GM18867 (cell line): ENCODE data around the gene COL20A1.
"Not testable (repeated sequence)": the region's sequence is repeated elsewhere in the genome, so short reads cannot be mapped to it uniquely, and the experiment has no call there.

Experiments used
- ATAC-seq: cut with Tn5 transposase; IDR thresholded peaks from one replicate; pipeline ENCODE4 v1.9.1; 2021; ENCODE audit warnings: mild to moderate bottlenecking, moderate library complexity; ENCODE audit not compliant: unreplicated experiment

COL20A1 gene

DNA sequence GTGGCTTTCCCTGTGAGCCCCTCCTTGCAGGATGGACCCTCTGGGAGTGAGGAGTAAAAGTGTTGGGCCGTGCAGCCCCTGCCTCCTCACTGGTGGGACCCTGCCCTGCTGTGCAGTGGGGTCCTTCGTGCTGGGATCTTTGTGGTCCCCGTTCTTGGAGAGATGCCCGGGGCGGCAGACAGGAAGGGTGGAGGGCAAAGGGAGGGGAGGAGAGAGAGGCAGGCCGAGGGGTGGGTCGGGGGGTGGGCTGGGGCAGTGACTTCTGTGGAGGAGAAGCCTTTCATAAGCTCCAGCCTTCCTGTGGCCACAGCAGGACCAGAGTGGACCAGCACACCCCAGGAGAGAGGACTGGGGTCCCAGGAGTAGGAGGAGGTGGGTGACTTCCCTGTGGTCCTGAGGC lies at the start of gene COL20A1:
Gene COL20A1 (plus strand): TSS at position 283 of the 400 bp plus-strand sequence. CDS start 1,922 bp downstream, outside the sequence.
- no peak for ATAC-seq

DNA sequence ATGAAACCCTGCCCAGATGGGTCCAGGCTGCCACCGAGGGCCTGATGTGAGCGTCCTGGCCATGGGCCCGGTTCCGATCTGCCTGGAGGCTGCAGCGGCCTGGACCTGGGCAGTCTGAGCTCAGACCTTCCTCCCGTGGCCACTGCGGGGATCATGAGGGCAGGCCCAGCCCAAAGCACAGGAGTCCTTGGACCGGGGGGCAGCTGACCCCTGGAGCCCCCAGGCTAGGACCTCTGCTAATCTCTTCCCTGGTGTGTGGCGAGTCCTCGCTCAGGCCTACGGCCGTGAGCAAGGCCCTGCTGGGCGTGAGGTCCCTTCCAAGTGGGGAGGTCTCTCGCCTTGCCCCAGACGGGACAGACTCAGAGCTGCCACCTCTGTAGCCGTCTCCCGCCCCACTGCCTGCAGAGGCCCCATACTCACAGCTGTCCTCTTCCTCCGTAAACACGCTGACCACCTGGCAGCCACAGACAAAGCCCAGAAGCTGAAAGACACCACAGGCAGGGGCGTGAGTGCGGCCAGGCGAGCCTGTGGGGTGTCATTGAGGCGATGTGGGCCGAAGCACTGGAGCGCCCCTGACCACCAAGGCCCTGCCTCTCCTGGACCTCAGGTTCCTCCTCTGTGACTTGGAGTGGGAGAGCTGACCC lies 49.3 kb upstream of the COL20A1 start:
- ATAC-seq: no peak

DNA sequence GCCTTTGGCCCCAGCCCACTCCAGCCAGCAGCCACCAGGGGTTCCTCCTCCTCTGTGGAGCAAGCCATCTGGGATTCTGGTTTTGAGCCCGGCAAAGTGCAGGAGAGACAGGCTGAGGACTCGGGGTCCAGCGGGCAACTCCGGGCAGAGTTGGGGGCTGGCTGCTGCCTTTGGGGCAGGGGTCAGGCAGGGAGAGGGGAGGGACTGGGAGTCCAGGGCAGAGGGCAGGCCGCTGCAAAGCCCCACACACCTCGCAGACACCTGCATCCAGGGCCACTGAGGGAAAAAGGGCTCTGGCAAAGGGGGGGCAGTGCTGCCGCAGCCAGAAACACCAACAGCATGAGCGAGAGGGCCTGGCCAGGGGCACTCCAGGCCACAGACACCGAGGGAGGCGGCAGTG lies 48.5 kb upstream of the COL20A1 start:
- no peak for ATAC-seq

DNA sequence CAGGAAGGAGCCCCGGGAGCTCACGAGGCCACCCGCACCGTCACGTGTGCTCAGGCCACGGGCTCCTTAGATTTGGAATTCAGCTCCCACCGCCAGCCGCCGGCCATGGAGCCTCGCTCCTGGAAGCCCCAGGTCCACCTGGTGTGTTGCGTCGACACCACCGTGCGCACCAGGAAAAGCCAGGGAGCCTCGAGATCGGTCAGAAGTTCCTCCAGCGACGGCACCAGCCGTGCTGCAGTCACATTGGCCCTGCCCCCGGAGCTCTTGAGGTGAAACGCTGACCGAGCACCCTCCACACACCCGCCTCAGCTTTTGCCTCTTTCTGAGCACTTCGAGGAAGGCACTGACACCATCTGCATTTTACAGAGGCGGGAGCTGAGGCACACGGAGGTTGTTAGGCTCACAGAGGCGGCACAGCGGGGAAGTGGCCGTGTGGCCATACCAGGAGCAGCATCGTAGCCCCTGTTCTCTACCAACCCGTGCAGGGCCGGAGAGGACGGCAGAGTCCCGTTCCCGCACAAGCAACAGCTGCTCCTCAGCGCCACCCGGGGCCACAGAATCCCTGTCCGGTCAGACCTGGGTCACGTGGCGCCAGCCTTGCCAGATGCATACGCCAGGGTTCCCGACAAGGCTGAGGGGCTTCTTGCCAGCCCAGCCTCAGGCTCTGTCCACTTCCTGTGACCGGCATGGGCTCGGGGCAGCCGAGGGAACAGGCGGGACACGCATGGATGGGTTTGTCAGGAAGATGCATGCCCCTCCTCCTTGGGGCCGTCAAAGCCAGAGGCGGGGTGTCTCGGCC lies 46.3 kb upstream of the COL20A1 start:
- no peak for ATAC-seq

DNA sequence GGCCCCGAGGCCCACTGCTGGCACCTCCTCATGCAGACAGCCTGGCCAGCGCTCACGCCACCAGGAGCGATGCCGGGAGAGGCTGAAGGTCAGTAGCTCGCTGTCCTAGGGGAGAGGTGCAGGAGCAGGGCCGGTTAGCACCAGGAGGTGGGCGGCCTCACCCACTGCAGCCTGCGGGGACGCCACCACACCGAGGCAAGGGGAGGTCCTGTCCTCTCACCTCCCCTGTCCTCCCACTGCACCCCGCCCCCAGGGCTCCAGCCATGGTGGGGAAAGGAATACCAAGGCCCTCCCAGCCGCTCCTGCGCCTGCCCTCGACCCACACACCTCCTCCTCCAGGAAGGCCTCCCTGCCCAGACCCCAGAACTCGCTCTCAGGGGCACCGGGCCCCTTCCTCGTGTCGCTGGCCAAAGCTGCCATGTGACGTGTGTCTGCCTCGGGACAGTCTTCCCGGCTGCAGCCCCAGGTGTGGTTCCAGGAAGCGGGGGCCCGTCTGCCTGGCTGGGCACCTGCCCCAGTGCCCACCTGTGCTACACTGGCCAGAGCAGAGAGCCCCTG lies 45.2 kb upstream of the COL20A1 start:
- no peak for ATAC-seq

DNA sequence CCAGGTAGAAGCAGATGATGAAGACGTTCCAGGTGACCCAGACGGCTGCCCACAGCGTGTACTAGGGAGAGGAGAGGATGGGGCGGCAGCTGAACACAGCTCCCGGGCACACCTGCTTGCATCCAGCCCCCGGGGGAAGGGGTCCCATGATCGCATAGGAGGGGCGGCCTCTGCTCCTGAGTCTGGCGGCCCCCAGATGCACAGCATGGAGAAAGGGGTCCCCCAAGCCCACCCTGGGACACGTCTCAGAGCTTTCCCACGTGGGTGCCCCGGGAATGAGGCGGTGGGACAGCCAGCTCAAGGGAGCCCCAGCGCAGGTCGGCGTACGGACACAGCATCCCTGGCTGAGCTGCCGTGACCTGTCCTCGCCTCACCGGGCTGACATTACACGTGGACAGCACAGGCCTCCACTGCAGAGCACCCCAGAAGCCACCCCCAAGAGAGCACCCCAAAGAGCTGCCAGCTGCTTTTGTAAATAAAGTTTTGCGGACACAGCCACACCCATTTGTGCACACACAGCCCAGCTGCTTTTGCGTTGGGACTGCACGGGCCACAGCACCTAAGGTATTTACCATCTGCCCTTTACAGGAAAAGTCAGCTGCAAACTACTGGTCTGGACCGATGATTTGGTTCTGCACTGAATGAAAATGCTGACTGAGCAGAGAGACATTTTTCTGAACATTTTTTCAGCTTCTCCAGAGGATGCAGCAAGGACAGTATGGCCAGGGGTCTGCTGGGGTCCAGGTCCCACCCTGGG lies 44.0 kb upstream of the COL20A1 start:
- ATAC-seq: no peak

DNA sequence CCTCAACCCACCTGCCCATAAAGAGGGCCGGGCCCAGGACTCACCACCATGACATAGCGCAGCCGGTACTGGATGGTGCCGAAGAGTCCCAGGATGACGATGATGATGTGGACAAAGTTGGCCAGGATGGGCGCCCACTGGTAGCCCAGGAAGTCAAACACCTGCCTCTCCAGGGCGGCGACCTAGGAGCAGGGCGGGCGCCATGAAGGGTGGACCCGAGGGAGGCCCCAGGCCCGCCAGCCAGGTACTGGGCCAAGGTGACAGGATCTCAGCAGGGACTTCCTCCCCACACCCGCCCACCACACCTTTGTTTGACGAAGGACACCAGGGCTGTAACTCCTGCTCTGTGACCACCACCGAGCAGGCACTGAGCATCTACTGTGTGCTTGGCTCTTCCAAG lies 43.1 kb upstream of the COL20A1 start:
- no peak for ATAC-seq

DNA sequence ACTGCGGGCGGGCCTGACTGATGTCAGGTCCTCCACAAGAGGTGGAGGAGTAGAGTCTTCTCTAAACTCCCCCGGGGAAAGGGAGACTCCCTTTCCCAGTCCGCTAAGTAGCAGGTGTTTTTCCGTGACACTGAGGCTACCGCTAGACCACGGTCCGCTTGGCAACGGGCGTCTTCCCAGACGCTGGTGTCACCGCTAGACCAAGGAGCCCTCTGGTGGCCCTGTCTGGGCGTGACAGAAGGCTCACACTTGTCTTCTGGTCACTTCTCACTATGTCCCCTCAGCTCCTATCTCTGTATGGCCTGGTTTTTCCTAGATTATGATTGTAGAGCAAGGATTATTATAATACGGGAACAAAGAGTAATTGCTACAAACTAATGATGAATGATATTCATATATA lies 41.6 kb upstream of the COL20A1 start:
- ATAC-seq: not testable (repeated sequence)

DNA sequence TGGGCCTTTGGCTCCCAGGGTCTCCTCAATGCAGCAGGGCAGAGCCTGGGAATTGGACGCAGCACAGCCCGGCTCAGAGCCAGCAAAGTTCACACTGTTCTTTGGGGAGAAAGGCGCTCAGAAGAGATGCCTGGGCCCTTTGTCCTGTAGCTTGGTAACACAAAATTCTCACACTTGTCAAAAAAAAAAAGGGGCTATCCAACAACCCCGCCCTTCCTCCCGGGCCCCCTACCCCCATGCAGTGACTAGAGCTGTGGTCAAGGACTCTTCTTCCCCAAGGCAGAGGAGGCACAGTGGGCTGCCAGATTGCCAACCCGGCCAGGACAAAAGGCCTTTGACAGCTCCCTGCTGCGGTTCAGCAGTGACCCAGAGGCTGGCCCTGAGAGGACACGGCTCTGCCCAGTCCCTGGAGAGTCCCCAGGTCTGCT lies 40.7 kb upstream of the COL20A1 start:
- ATAC-seq: no peak

DNA sequence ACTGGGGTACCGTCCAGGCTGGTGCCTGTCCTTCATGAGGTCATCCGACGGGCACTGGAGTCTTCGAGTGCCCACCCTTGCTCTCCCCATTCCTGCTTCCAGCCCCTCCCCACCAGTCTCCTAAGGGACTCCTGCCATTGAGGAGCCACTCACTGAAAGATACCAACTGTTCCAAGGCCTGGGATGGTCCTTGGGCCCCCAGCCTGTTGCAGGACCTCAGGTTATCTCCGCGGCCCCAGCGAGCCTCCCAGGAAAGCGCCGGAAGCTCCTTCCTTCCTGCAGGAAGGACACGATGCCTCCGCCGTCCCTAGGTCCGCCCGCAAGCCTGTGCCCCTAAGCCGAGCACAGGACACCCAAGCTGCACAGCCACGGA lies 39.9 kb upstream of the COL20A1 start:
- ATAC-seq: no peak

DNA sequence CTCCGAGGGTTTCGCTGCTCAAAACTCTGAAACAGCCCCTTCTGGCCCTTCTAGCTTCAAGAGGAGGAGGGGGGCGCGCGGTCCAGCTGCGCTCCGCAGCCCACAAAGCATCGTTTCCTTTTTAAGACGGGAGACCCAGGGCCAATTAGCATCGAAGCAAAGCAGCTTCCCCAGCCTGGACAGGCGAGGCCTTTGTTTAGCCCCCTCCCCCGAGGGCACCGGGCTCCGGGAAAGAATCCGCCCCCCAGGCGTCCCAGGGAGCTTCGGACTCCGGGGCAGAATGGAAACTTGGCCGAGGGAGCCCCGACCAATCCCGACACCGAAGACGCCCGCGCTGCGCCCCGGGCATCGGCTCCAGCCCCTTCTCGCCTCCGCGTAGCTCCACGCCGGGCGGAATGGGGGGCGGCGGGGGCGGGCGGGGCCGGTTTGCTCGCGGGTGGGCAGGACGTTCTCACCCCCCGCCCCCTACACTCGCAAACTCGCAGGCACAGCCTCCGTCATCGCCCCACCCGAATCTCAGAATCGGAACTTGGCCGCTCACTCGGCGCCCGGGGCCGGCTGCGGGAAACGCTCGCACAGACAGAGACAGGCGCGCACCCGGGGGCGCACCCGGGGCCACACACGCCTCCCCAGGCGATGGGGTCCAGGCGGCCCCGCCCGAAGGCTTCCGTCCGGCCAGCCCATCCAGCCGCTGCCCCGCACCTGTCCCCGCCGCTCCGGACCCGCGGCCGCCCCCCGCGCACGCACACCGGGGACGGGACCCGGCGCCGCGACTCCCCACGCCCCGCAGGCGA lies 39.4 kb upstream of the COL20A1 start:
- no peak for ATAC-seq

DNA sequence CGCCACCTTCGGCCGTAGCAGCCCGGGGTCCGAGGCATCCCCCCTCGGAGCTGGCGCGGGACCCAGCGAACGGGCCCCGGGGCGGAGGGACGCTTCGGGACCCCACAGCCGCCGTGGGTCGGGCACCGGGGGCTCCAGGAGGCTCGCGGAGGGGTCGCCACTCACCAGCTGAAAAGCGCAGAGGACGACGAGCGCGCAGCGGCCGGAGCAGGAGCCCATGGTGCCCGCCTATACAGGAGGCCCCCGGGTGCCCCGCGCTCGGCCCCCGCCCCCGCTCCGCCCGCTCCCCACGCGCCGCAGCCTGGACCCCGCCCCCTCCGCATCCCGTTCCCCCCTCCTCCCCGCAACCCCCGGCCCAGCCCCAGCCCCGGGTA lies 38.8 kb upstream of the COL20A1 start, which contains the start of gene NKAIN4:
Gene NKAIN4 (minus strand): TSS at position 232 of the 374 bp plus-strand sequence. CDS start 13 bp downstream, at position 219.
- no peak for ATAC-seq

DNA sequence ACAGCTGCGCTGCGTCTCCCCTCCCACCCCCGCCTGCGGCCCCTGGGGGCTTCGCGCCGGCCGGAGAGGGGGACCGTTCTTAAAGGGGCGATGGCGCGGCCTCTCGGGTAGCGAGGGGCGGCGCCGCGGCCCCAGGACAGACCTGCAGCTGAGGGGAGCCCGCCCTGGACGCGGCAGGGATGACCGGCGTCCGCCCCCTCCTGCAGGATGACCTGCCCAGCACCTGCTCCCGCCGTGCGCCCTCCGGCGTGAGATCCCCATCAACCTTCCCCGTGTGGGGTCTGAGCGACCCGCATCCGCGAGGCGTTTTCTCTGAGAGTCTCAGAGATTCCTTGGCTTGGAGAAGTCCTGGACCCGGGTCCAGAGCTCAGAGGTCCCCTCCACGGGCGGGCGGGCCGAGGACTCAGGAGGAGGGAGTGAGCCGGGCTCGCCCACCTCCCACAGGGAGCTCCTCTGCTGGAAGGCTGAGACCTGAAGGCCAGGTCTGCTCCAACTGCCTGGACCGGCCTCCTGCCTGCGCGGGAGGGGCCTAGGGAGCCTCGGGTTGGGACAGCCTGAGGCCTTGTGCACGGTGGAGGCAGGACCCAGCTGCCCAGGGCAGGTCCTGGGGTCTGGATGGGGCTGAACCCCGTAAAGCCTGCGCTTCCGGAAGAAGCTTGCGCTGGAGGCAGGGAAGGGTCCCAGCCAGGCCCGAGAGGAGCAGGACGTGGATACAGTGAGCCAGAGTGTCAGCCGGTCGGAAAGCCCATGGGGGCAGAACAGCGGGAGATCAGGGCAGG lies 38.2 kb upstream of the COL20A1 start:
- no peak for ATAC-seq

DNA sequence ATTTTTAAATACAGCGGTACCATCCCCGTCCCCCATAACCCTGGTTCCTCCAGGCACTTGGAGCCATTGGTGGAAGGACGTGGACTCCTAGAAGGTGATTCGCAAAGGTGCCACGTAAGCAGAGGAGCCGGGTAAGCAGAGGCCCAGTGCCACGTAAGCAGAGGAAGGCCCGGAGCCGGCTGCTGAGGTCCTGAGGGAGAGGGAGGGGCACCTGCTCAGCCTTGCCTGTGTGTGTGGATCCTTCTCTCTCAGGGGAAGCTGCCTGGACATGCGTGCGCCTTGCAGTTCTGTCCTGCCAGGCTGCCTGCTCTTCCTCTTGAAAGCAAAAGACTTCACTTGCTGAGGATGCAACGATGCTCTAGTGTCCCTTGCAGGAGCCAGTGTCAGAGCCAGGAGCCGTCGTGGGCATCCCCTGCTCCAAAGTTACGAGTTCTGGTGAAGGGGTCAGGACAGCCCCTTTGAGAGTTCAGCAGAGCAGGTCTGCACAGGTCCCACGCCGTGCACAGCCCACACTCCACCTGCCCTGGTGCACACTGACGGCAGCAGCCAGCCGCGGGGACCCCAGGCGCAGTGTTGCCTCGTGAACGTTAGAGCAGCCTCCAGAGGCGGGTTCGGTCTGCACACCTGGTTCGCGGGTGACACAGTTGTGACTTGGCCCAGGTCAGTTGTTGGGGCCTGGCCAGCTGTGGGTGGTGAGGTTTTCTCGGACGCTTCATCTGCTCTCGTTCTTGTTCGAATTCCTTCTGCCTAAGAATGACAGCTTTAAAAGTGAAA lies 36.9 kb upstream of the COL20A1 start:
- ATAC-seq: no peak

DNA sequence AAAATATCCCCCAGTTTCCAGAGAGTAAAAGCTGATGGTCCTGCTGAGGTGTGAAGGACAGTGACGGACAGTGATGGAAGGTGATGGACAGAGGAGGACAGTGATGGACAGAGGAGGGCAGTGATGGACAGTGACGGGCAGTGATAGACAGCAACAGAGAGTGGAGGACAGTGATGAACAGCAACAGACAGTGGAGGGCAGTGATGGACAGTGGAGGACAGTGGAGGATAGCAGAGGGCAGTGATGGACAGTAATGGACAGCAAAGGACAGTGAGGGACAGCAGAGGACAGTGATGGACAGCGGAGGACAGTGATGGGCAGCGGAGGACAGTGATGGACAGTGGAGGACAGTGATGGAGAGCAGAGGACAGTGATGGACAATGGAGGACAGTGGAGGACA lies 36.0 kb upstream of the COL20A1 start:
- no peak for ATAC-seq

DNA sequence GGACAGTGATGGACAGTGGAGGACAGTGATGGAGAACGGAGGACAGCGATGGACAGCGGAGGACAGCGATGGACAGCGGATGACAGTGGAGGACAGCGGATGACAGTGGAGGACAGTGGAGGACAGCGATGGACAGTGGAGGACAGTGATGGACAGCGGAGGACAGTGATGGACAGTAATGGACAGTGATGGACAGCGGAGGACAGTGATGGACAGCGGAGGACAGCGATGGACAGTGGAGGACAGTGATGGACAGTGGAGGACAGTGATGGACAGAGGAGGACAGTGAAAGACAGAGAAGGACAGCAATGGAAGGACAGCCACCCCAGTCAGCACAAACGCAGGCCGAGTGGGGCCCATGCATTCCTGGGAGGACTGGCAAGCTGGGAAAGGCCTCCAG lies 35.4 kb upstream of the COL20A1 start:
- no peak for ATAC-seq

DNA sequence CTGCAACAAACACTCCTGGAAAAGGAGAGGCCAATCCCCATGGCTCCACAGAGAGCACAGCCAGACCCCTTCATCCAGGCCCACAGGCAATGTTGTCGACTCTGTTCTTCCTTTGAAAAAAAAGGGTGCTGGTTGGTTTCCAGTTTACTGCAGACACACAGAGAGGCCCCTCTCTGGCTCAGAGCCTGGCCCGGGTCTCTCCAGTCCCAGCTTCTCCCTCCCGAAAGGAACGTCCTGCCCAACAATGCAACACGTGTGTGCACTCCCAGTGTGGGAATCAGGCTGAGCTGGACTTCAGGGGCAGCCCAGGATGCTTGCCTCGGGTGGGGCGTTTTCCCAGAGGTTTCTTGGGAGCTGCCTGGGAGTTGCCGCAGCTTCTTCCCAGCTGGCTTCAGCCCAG lies 34.2 kb upstream of the COL20A1 start:
- no peak for ATAC-seq

DNA sequence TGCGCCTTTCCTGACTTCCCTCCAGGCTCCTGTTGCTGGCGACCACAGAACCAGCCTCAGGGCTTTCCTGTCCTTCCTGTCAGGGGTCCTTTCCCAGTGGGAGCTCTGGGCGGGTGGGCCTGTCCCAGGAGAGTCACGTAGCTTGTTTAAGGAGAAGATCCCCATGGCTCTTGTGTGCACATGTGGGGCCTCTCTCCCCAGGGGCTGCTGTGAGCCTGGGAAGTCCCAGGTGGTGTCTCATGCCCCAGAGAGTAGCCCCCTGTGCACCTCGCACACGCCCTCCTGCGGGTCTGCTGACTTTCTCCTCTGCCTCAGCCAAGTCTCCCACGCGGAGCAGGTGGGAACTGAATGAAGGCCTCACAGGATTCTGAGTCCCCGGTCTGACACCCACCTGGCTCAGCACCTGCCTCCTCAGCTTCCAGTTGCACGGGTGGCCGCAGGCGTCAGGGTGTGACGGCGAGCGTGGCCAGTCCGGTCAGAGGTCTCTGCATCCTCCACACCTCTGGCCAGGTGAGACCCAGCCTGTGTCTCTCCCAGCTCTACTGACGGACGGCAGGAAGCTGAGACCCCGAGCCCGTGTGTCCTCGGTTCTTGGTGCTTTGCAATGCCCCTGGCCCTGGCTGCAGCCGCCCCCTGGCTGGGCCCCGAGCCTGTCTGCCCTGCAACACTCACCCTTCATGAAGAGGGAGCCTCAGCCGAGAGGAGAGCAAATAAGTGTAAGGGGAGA lies 33.1 kb upstream of the COL20A1 start:
- no peak for ATAC-seq
